Liver (tissue), 9 donors: ENCODE measurements around the gene ADGRA1. TPM values are rescaled to one million over a fixed set of nuclear protein-coding genes. Genes with fewer than 3 reads are reported as not detected.

Experiments
- DNase-seq: peaks from one replicate; pipeline ENCODE4 v3.0.0-alpha.2; 2017; ENCODE audit warnings: low spot score
- H3K27ac ChIP-seq, 2 donors: one replicate each; pipeline ENCODE4 v1.7.0; 2013; ENCODE audit warnings: inconsistent platforms in 2 of 2, low read length in 2 of 2, control low read depth in 1 of 2, low read depth in 1 of 2, mild to moderate bottlenecking in 1 of 2
- H3K27me3 ChIP-seq, 4 donors: one replicate each; pipeline versions ENCODE4 v1.6.1 to v1.7.0; 2013; ENCODE audit warnings: low read length in 3 of 4, inconsistent platforms in 1 of 4, mild to moderate bottlenecking in 1 of 4, moderate library complexity in 1 of 4; ENCODE audit not compliant: control insufficient read depth in 4 of 4, insufficient read depth in 4 of 4
- H3K36me3 ChIP-seq, 4 donors: one replicate each; pipeline versions ENCODE4 v1.6.1 to v1.7.0; 2013; ENCODE audit warnings: low read length in 3 of 4, mild to moderate bottlenecking in 3 of 4, low read depth in 1 of 4, moderate library complexity in 1 of 4; ENCODE audit not compliant: control insufficient read depth in 4 of 4, insufficient read depth in 3 of 4
- H3K4me1 ChIP-seq, 4 donors: one replicate each; pipeline versions ENCODE4 v1.6.1 to v1.7.0; 2013; ENCODE audit warnings: low read length in 3 of 4, mild to moderate bottlenecking in 3 of 4, moderate library complexity in 1 of 4; ENCODE audit not compliant: control insufficient read depth in 4 of 4, insufficient read depth in 4 of 4
- H3K4me3 ChIP-seq, 3 donors: one replicate each; pipeline versions ENCODE4 v1.6.1 to v1.7.0; 2013; ENCODE audit warnings: low read length in 3 of 3, control low read depth in 1 of 3, low read depth in 1 of 3, mild to moderate bottlenecking in 1 of 3
- H3K9ac ChIP-seq, 2 donors: one replicate each; pipeline ENCODE4 v1.7.0; 2013; ENCODE audit warnings: low read length in 2 of 2, mild to moderate bottlenecking in 2 of 2, moderate library complexity in 2 of 2, control low read depth in 1 of 2, low read depth in 1 of 2
- H3K9me3 ChIP-seq, 4 donors: one replicate each; pipeline versions ENCODE4 v1.6.1 to v1.7.0; 2013; ENCODE audit warnings: low read length in 3 of 4; ENCODE audit not compliant: control insufficient read depth in 4 of 4
- ATF3 ChIP-seq: IDR thresholded peaks from 2 replicates; pipeline ENCODE4 v1.6.1; 2016; ENCODE audit warnings: antibody characterized with exemption
- CTCF ChIP-seq: fragments of 150-350 bp; IDR thresholded peaks from 2 replicates; pipeline ENCODE4 v1.5.1; 2017; ENCODE audit warnings: improper control_type of control experiment, low read depth, low read length; ENCODE audit not compliant: missing input control
- FOXA1 ChIP-seq: IDR thresholded peaks from 2 replicates; pipeline ENCODE4 v1.6.1; 2016; ENCODE audit warnings: antibody characterized with exemption
- FOXA2 ChIP-seq: IDR thresholded peaks from 2 replicates; pipeline ENCODE4 v1.6.1; 2016; ENCODE audit warnings: antibody characterized with exemption
- HNF4A ChIP-seq, 2 donors: conservative IDR thresholded peaks; 2 replicates each; pipeline ENCODE4 v1.6.1; 2016; ENCODE audit warnings: antibody characterized with exemption in 2 of 2, mild to moderate bottlenecking in 2 of 2
- HNF4G ChIP-seq: IDR thresholded peaks from 2 replicates; pipeline ENCODE4 v1.6.1; 2016; ENCODE audit warnings: antibody characterized with exemption
- JUND ChIP-seq, 2 donors: IDR thresholded peaks; 2 replicates each; pipeline ENCODE4 v1.6.1; 2016; ENCODE audit warnings: antibody characterized with exemption in 2 of 2
- NR2F2 ChIP-seq: IDR thresholded peaks from 2 replicates; pipeline ENCODE4 v1.6.1; 2016; ENCODE audit warnings: antibody characterized with exemption
- RAD21 ChIP-seq, 2 donors: IDR thresholded peaks; 2 replicates each; pipeline ENCODE4 v1.6.1; 2016; ENCODE audit warnings: antibody characterized with exemption in 2 of 2, mild to moderate bottlenecking in 2 of 2
- RXRA ChIP-seq, 2 donors: IDR thresholded peaks; 2 replicates each; pipeline ENCODE4 v1.6.1; 2017 to 2018; ENCODE audit warnings: antibody characterized with exemption in 2 of 2, mild to moderate bottlenecking in 1 of 2
- SP1 ChIP-seq: IDR thresholded peaks from 2 replicates; pipeline ENCODE4 v1.6.1; 2018; ENCODE audit warnings: antibody characterized with exemption, mild to moderate bottlenecking
- TAF1 ChIP-seq: conservative IDR thresholded peaks from 2 replicates; pipeline ENCODE4 v1.6.1; 2016; ENCODE audit warnings: antibody characterized with exemption, mild to moderate bottlenecking
- YY1 ChIP-seq: IDR thresholded peaks from 2 replicates; pipeline ENCODE4 v1.6.1; 2016; ENCODE audit warnings: antibody characterized with exemption, mild to moderate bottlenecking
- ZBTB33 ChIP-seq: IDR thresholded peaks from 2 replicates; pipeline ENCODE4 v1.6.1; 2016; ENCODE audit warnings: antibody characterized with exemption
- WGBS: extraction: QIAGEN DNeasy Blood & Tissue Kit; methylation state at CpG from one replicate; pipeline ENCODE4 v1.1.7; 2013; 5-methylcytosine and 5-hydroxymethylcytosine counted together
- polyA plus RNA-seq, 2 donors: library from polyadenylated mRNA; stranded (reverse) in 1 of 2; unstranded in 1 of 2; fragments of 200-250 nt in 1 of 2; fragments of >200 nt in 1 of 2; fragmentation: Nextera tagmentation in 1 of 2; extraction: Ambion mirVana in 1 of 2; gene quantifications; one replicate each; pipeline versions ENCODE4 v1.2.1 to v1.2.3, GENCODE V29; 2013 to 2015
- total RNA-seq, 2 donors: library from RNA; depleted of rRNA; stranded (reverse); fragments of >200 nt; gene quantifications; one replicate each; pipeline ENCODE4 v1.2.3, GENCODE V29; 2014
- TF ChIP-seq, protein P1 (sequence below): IDR thresholded peaks from 2 replicates; pipeline ENCODE4 v1.6.1; 2016; ENCODE audit warnings: antibody characterized with exemption
- donor health status: healthy.
- donor health status: healthy.
- donor health status: healthy.
- donor health status: healthy.
- donor health status: healthy.

Gene ADGRA1
- total and polyA plus RNA-seq, 4 donors = 0.08 to 0.70 (median 0.12) TPM; not detected in 1

DNA sequence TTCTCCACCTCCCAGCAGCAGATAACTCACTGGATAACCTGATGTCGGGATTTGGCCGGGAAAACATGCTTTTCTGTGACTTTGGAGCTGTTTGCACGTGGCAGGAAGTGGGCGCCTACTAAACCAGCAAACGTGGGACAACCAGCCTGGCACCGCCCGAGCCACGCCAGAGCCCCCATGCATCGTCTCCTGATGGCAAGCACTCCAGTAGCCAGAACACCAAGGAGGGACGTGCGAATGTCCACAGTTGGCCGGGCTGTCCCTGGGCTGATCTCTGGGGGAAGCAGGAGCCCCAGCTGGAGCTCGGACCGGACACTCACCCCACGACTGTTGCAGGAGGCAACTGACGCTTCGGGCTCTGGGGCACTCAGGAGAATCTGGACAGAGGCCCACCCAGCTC, 7.1 kb downstream of the ADGRA1 start:
- Histone ChIP-seq H3K4me1 (no peaks in the 10 kb centered on the region), H3K4me3 (no peak overlapping the region), H3K36me3 (no peaks in the 10 kb centered on the region), H3K9me3 (no peaks in the 10 kb centered on the region), H3K27me3 (peaks cover 0 to under 1% (median 0%) of the 10 kb centered on the region in 4 donors), H3K27ac (no peak overlapping the region), H3K9ac (no peak overlapping the region)
- TF ChIP-seq SP1 (no peak), YY1 (no peak), HNF4G (no peak), RAD21 (IDR thresholded peaks at IDR 0.05) (no peak), RXRA (IDR thresholded peaks at IDR 0.05) (no peak), TAF1 (no peak)
- TF ChIP-seq, protein P1, sequence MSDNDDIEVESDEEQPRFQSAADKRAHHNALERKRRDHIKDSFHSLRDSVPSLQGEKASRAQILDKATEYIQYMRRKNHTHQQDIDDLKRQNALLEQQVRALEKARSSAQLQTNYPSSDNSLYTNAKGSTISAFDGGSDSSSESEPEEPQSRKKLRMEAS = no peak
- DNase-seq = no peak
- WGBS = 87% methylated on average over 17 of the region's 17 CpGs

GRCh38 chr10:133095586-133095985, 7.9 kb downstream of the ADGRA1 start:
- TF ChIP-seq TAF1 (no peak), FOXA2 (no peak), ZBTB33 (no peak), SP1 (no peak), ATF3 (no peak), NR2F2 (no peak), RXRA (IDR thresholded peaks at IDR 0.05) (no peak), YY1 (no peak)
- TF ChIP-seq, protein P1 = no peak
- no peaks in the 10 kb centered on the region for H3K27me3 ChIP-seq

DNA sequence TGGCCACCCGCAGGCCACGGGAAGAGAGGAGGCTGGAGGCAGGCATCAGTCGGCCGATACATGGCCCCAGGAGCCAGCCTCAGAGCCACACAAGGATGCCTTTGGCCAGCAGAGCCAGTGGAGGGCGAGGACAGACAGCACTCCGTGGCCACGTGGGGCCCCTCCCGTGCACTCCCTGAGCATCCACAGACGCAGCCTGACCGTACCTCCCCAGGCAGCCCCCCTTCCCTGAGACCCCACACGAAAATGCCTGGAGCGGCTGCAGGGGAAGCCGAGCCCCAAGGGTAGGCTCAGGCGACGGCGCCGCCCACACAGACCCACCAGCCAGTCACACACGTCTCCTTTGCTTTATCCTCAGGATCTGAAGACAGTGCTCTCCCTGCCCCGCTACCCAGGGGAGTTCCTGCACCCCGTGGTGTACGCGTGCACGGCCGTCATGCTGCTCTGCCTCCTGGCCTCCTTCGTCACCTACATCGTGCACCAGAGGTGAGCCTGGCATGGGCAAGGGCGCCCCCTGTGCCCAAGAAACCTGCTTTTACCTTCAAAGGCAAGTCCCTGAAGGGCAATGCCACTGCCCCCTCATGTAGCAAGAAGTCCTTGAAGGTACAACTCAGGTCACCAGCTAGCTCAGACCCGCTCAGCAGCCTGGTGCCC, 9.0 kb downstream of the ADGRA1 start:
- DNase-seq = no peak

More at GRCh38 chr10:133095586-133095985, 7.9 kb downstream of the ADGRA1 start:
- H3K9me3 ChIP-seq = no peaks in the 10 kb centered on the region
- no peak overlapping the region for H3K27ac ChIP-seq
- WGBS = 88% methylated on average over 16 of the region's 16 CpGs
- H3K9ac ChIP-seq = no peak overlapping the region
- no peak overlapping the region for H3K4me3 ChIP-seq
- H3K36me3 ChIP-seq = no peaks in the 10 kb centered on the region
- no peaks in the 10 kb centered on the region for H3K4me1 ChIP-seq
- no peak for DNase-seq

More for the DNA sequence above, 9.0 kb downstream of the ADGRA1 start:
- no peaks in the 10 kb centered on the region for H3K4me1 ChIP-seq
- H3K27me3 ChIP-seq = no peaks in the 10 kb centered on the region
- H3K9me3 ChIP-seq = no peaks in the 10 kb centered on the region
- no peak overlapping the region for H3K4me3 ChIP-seq
- no peaks in the 10 kb centered on the region for H3K36me3 ChIP-seq
- H3K27ac ChIP-seq = no peak overlapping the region
- TF ChIP-seq SP1 (no peak), HNF4G (no peak), YY1 (no peak), ZBTB33 (no peak), TAF1 (no peak), JUND (IDR thresholded peaks at IDR 0.05) (no peak), FOXA1 (no peak), NR2F2 (no peak), HNF4A (conservative IDR thresholded peaks at IDR 0.05) (no peak), CTCF (no peak)
- no peak overlapping the region for H3K9ac ChIP-seq
- WGBS = 71% methylated on average over 28 of the region's 28 CpGs
